Duodenal mucosa (tissue), 2 donors: Measurements from ENCODE around the gene CDS1.
"Not testable (repeated sequence)": the region's sequence is repeated elsewhere in the genome, so short reads cannot be mapped to it uniquely, and the experiment has no call there.

Source experiments
- H3K27ac ChIP-seq: one replicate; pipeline ENCODE4 v1.7.0; 2013; ENCODE audit warnings: low read depth, low read length
- H3K27me3 ChIP-seq, 2 donors: one replicate each; pipeline ENCODE4 v1.7.0; 2013; ENCODE audit warnings: low read length in 2 of 2, control low read depth in 1 of 2; ENCODE audit not compliant: insufficient read depth in 2 of 2, control insufficient read depth in 1 of 2
- H3K36me3 ChIP-seq, 2 donors: one replicate each; pipeline ENCODE4 v1.7.0; 2013; ENCODE audit warnings: low read length in 2 of 2, control low read depth in 1 of 2; ENCODE audit not compliant: insufficient read depth in 2 of 2, control insufficient read depth in 1 of 2
- H3K4me1 ChIP-seq, 2 donors: one replicate each; pipeline ENCODE4 v1.7.0; 2013; ENCODE audit warnings: low read length in 2 of 2, control low read depth in 1 of 2; ENCODE audit not compliant: insufficient read depth in 2 of 2, control insufficient read depth in 1 of 2
- H3K4me3 ChIP-seq, 2 donors: one replicate each; pipeline ENCODE4 v1.7.0; 2013; ENCODE audit warnings: low read length in 2 of 2, low read depth in 1 of 2
- H3K9ac ChIP-seq, 2 donors: one replicate each; pipeline ENCODE4 v1.7.0; 2013; ENCODE audit warnings: low read length in 2 of 2, low read depth in 1 of 2
- H3K9me3 ChIP-seq, 2 donors: one replicate each; pipeline ENCODE4 v1.7.0; 2013; ENCODE audit warnings: low read length in 2 of 2, control low read depth in 1 of 2; ENCODE audit not compliant: control insufficient read depth in 1 of 2

CDS1 gene

GRCh38 chr4:84664767-84665166, 81.8 kb downstream of the CDS1 start:
- not testable (repeated sequence) for H3K27me3 ChIP-seq, H3K36me3 ChIP-seq, H3K9ac ChIP-seq, H3K27ac ChIP-seq, H3K4me3 ChIP-seq, H3K9me3 ChIP-seq
- H3K4me1 ChIP-seq = peaks cover 21 to 33% of the 10 kb centered on the region in 2 donors

DNA sequence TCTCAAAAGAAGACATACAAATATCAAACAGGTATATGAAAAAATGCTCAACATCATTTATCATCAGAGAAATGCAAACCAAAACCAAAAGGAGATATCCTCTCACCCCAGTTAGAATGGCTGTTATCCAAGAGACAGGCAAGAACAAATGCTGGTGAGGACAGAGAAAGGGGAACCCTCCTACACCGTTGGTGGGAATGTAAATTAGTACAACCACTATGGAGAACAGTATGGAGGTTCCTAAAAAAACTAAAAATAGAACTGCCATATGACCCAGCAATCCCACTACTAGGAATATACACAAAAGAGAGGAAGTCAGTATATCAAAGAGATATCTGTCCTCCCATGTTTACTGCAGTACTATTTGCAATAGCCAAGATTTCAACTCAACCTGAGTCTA, 83.5 kb downstream of the CDS1 start:
- Histone ChIP-seq H3K9ac (no peak overlapping the region), H3K27ac (no peak overlapping the region), H3K4me1 (peaks cover 9 to 16% of the 10 kb centered on the region in 2 donors), H3K9me3 (no peaks in the 10 kb centered on the region), H3K36me3 (peaks cover 0 to 6% of the 10 kb centered on the region in 2 donors), H3K27me3 (no peaks in the 10 kb centered on the region), H3K4me3 (no peak overlapping the region)

GRCh38 chr4:84669201-84669600, 86.3 kb downstream of the CDS1 start:
- no peaks in the 10 kb centered on the region for H3K27me3 ChIP-seq
- H3K4me1 ChIP-seq = no peaks in the 10 kb centered on the region
- H3K9ac ChIP-seq = no peak overlapping the region
- H3K4me3 ChIP-seq = no peak overlapping the region
- no peaks in the 10 kb centered on the region for H3K9me3 ChIP-seq
- no peak overlapping the region for H3K27ac ChIP-seq
- peaks cover 0 to 11% of the 10 kb centered on the region in 2 donors for H3K36me3 ChIP-seq

GRCh38 chr4:84672177-84672576, 89.2 kb downstream of the CDS1 start:
- peaks cover 10 to 29% of the 10 kb centered on the region in 2 donors for H3K36me3 ChIP-seq

DNA sequence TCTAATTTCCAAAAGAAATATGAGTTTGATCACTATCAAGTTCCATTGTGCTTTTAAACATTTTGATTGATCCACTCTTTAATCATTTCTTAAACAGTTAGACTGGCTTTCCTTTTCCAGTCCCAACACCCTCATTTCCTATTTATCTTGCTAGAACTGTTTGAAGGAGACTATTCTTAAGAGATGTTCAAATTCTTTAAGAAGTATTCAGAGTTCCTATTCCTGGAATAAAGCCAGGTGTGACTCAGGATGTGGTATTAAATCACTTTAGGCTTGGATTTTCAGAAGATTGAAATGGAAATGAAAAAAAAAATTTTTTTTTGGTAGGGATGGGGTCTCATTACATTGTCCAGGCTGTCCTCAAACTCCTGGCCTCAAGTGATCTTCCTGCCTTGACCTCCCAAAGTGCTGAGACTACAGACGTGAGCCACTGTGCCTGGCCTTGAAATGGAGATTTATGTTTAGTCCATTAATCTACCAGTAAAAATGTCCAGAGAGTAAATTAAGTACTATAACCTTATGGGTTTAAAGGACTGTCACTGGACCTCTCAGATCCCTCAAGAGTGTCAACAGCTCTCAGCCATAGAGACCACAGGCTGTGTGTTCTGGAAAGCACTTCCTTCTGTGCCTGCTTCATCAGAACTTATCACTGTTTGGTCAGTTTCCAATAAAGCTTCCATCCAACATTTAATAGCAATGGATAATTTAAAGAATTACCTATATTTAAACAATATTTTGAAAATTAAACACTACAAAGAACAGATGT, 90.7 kb downstream of the CDS1 start:
- H3K27me3 ChIP-seq = no peaks in the 10 kb centered on the region
- H3K9ac ChIP-seq = no peak overlapping the region
- H3K36me3 ChIP-seq = peaks cover 12 to 38% of the 10 kb centered on the region in 2 donors
- no peaks in the 10 kb centered on the region for H3K4me1 ChIP-seq
- no peaks in the 10 kb centered on the region for H3K9me3 ChIP-seq
- H3K4me3 ChIP-seq = no peak overlapping the region
- no peak overlapping the region for H3K27ac ChIP-seq

More at GRCh38 chr4:84672177-84672576, 89.2 kb downstream of the CDS1 start:
- Histone ChIP-seq H3K9me3 (no peaks in the 10 kb centered on the region), H3K27me3 (no peaks in the 10 kb centered on the region), H3K27ac (no peak overlapping the region), H3K4me3 (no peak overlapping the region), H3K9ac (no peak overlapping the region), H3K4me1 (no peaks in the 10 kb centered on the region)

- Histone ChIP-seq H3K36me3 (peaks cover 12 to 37% of the 10 kb centered on the region in 2 donors), H3K9me3 (no peaks in the 10 kb centered on the region), H3K4me3 (no peak overlapping the region), H3K4me1 (peaks cover 10 to 15% of the 10 kb centered on the region in 2 donors), H3K27me3 (no peaks in the 10 kb centered on the region), H3K27ac (no peak overlapping the region), H3K9ac (no peak overlapping the region)
These were observed 94.2 kb downstream of the CDS1 start for GRCh38 chr4:84677093-84677492.

GRCh38 chr4:84677995-84678394, 95.1 kb downstream of the CDS1 start:
- Histone ChIP-seq H3K9ac (no peak overlapping the region), H3K4me3 (no peak overlapping the region), H3K36me3 (peaks cover 12 to 39% of the 10 kb centered on the region in 2 donors), H3K27ac (no peak overlapping the region), H3K27me3 (no peaks in the 10 kb centered on the region), H3K9me3 (no peaks in the 10 kb centered on the region), H3K4me1 (peaks cover 17 to 20% of the 10 kb centered on the region in 2 donors)

- H3K4me3 ChIP-seq = no peak overlapping the region
- no peak overlapping the region for H3K9ac ChIP-seq
- peaks cover 17 to 20% of the 10 kb centered on the region in 2 donors for H3K4me1 ChIP-seq
- peaks cover 15 to 49% of the 10 kb centered on the region in 2 donors for H3K36me3 ChIP-seq
- H3K27me3 ChIP-seq = no peaks in the 10 kb centered on the region
- H3K9me3 ChIP-seq = no peaks in the 10 kb centered on the region
- no peak overlapping the region for H3K27ac ChIP-seq
These were observed 96.2 kb downstream of the CDS1 start for GRCh38 chr4:84678976-84679744.

GRCh38 chr4:84680956-84681355, 98.0 kb downstream of the CDS1 start:
- H3K4me1 ChIP-seq = peaks cover 17 to 20% of the 10 kb centered on the region in 2 donors
- H3K9ac ChIP-seq = no peak overlapping the region
- H3K27ac ChIP-seq = no peak overlapping the region
- H3K36me3 ChIP-seq = peaks cover 14 to 46% of the 10 kb centered on the region in 2 donors
- no peaks in the 10 kb centered on the region for H3K9me3 ChIP-seq
- no peaks in the 10 kb centered on the region for H3K27me3 ChIP-seq
- H3K4me3 ChIP-seq = no peak overlapping the region
